Left cardiac atrium (tissue), 4 donors: ENCODE results near the gene SLC6A9. TPM values are rescaled to one million over a fixed set of nuclear protein-coding genes. Genes with fewer than 3 reads are reported as not detected.

Source experiments
- ATAC-seq, 2 donors: fragments of 200-7000 bp; cut with Tn5 transposase; one replicate each; pipeline ENCODE4 v1.9.1; 2020; ENCODE audit warnings: mild to moderate bottlenecking in 2 of 2, moderate library complexity in 2 of 2
- DNase-seq: peaks from one replicate; pipeline ENCODE4 v3.0.0-alpha.2; 2020
- intact Hi-C, 2 donors: fragments of 100-400 bp; cut with DNase I; formaldehyde crosslinking; loops; one replicate each; pipeline versions ENCODE4 v1.14.1 to v1.15.1; 2022 to 2023
- total RNA-seq, 2 donors: library from RNA; stranded (reverse); fragmentation: NEBNext Ultra II Directional; extraction: Animal tissue kit (Norgen Biotek cat#: 25700); gene quantifications; one replicate each; pipeline ENCODE4 v1.2.1, GENCODE V29; 2021
- donor health status: DM: no; HTN: yes; CAD: no.
- donor health status: DM: no; HTN: yes; CAD: no; lungs with severe emphysema.
- donor health status: DM: yes; HTN: yes; CAD: no.
- donor health status: Dilated cardiomyopathy.

Gene SLC6A9
- total RNA-seq, 2 donors from 2014 or later, result 1.3 to 3.1 TPM

- ATAC-seq (no peak), DNase-seq (no peak)
- intact Hi-C loops, result no loop called here
Measured at GRCh38 chr1:44033041-44033575, 1.8 kb upstream of the SLC6A9 start.

GRCh38 chr1:44032170-44032790 is 1.0 kb upstream of the SLC6A9 start:
- no peak for DNase-seq
- intact Hi-C loops, result no loop called here
- no peak for ATAC-seq

- ATAC-seq, result peak; percentile 53 to 64
- intact Hi-C loops, result no loop called here
- DNase-seq, result peak; percentile 60
Measured at GRCh38 chr1:44030605-44031251, 534 bp downstream of the SLC6A9 start.

- intact Hi-C loops, result no loop called here
Measured at GRCh38 chr1:44029911-44030604, 1.2 kb downstream of the SLC6A9 start.

GRCh38 chr1:44029260-44029910 is 1.9 kb downstream of the SLC6A9 start:
- ATAC-seq, result peak; percentile 4 to 5
- no peak for DNase-seq
- intact Hi-C loops, result no loop called here

More at GRCh38 chr1:44029911-44030604, 1.2 kb downstream of the SLC6A9 start:
- ATAC-seq, result peak; percentile 90 to 95
- DNase-seq, result peak; percentile 93

- intact Hi-C loops, result no loop called here
- ATAC-seq (no peak), DNase-seq (no peak)
Measured at GRCh38 chr1:44027320-44027719, 3.9 kb downstream of the SLC6A9 start.

GRCh38 chr1:44025816-44026215 is 5.4 kb downstream of the SLC6A9 start:
- intact Hi-C loops, result no loop called here
- DNase-seq, result no peak

GRCh38 chr1:44024903-44025525 is 6.2 kb downstream of the SLC6A9 start:
- DNase-seq (no peak), ATAC-seq (no peak)
- intact Hi-C loops, result no loop called here

More at GRCh38 chr1:44025816-44026215, 5.4 kb downstream of the SLC6A9 start:
- ATAC-seq, result no peak

GRCh38 chr1:44024031-44024902 is 7.0 kb downstream of the SLC6A9 start:
- no peak for DNase-seq
- ATAC-seq, result no peak
- intact Hi-C loops, result no loop called here

GRCh38 chr1:44021581-44022321 is 9.5 kb downstream of the SLC6A9 start:
- DNase-seq, result no peak
- peak; percentile 27 to 32 for ATAC-seq
- intact Hi-C loops, result no loop called here

- ATAC-seq (no peak), DNase-seq (no peak)
- intact Hi-C loops, result no loop called here
Measured at GRCh38 chr1:44021156-44021555, 10.1 kb downstream of the SLC6A9 start.

GRCh38 chr1:44020464-44020863 is 10.8 kb downstream of the SLC6A9 start:
- no peak for DNase-seq

GRCh38 chr1:44019466-44019948 is 11.8 kb downstream of the SLC6A9 start:
- ATAC-seq (no peak), DNase-seq (no peak)
- intact Hi-C loops, result no loop called here

More at GRCh38 chr1:44020464-44020863, 10.8 kb downstream of the SLC6A9 start:
- ATAC-seq, result no peak
- intact Hi-C loops, result no loop called here

- no peak for DNase-seq
- ATAC-seq, result no peak
- intact Hi-C loops, result no loop called here
Measured at GRCh38 chr1:44016890-44017400, 14.3 kb downstream of the SLC6A9 start.

GRCh38 chr1:44016041-44016889 is 15.0 kb downstream of the SLC6A9 start:
- intact Hi-C loops, result no loop called here
- no peak for ATAC-seq
- DNase-seq, result no peak

GRCh38 chr1:44015206-44015605 is 16.1 kb downstream of the SLC6A9 start:
- peak; percentile 77 to 78 for ATAC-seq
- intact Hi-C loops, result no loop called here
- DNase-seq, result peak; percentile 70
